Measurements from ENCODE around the gene MDH1B.

MDH1B gene

DNA sequence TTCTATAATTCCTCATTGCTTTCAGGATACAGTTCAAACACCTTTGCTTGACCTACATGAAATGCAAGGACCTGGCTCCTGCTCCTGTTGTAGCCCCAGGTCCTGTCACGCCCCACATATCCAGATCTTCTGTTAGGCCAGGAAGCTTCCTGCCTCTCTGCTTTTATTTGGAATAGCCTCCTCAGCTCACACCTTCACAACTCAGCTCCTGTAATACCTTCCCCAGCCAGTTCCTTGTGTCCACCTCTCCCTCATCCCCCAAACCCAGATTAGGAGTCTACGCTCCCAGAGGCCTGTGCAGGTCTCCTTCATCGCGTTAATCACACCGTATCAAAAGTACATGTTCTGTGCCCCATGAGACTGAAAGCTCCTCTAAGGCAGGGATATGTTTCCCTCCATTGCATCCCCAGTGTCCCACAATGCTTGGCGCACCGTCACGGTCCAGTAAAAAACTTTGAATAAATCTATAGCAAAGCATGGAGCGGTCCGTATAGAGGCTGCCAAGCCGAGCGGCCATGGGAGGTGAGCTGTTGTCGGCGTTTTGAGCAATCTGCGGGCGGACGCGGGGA is 371 bp downstream of the MDH1B start:
- TF ChIP-seq CTCF (IDR thresholded peaks at IDR 0.05): no peak
- TF ChIP-seq ZFX (IDR thresholded peaks at IDR 0.05; ENCODE audit: borderline replicate concordance): no peak

GRCh38 chr2:206756816-206757215 is 8.3 kb downstream of the MDH1B start:
- no peak for TF ChIP-seq CTCF (IDR thresholded peaks at IDR 0.05)
- no peak for TF ChIP-seq ZFX (IDR thresholded peaks at IDR 0.05; ENCODE audit: borderline replicate concordance)
- no peak overlapping the region for H3K27ac ChIP-seq

More for the DNA sequence above, 371 bp downstream of the MDH1B start:
- H3K27ac ChIP-seq: peak overlapping the region; percentile 79

GRCh38 chr2:206740800-206741199 is 24.3 kb downstream of the MDH1B start:
- H3K27ac ChIP-seq: no peak overlapping the region
- TF ChIP-seq ZFX (IDR thresholded peaks at IDR 0.05; ENCODE audit: borderline replicate concordance) (no peak), CTCF (IDR thresholded peaks at IDR 0.05) (no peak)

DNA sequence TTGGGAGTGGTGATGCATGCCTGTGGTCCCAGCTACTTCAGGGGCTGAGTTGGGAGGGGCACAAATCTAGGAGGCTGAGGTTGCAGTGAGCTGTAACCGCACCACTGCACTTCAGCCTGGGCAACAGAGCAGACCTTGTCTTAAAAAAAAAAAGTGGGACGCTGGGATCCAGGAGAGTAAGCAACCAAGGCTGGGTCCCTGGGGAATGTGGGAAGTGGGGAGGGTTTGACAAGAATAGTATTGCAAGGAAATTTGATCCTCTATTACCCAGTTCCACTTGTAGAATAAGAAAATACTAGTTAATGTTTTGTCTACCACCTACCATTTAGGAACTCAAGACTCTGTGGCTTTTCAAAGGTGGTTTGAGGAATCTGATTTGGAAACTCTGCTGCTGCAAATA is 25.9 kb downstream of the MDH1B start:
- H3K27ac ChIP-seq: no peak overlapping the region
- no peak for TF ChIP-seq ZFX (IDR thresholded peaks at IDR 0.05; ENCODE audit: borderline replicate concordance)

GRCh38 chr2:206736935-206737334 is 28.2 kb downstream of the MDH1B start:
- no peak for TF ChIP-seq CTCF (IDR thresholded peaks at IDR 0.05)
- no peak overlapping the region for H3K27ac ChIP-seq

- TF ChIP-seq ZFX (IDR thresholded peaks at IDR 0.05; ENCODE audit: borderline replicate concordance) (no peak), CTCF (IDR thresholded peaks at IDR 0.05) (no peak)
- no peak overlapping the region for H3K27ac ChIP-seq
These were observed 31.8 kb downstream of the MDH1B start for GRCh38 chr2:206733341-206733740.

DNA sequence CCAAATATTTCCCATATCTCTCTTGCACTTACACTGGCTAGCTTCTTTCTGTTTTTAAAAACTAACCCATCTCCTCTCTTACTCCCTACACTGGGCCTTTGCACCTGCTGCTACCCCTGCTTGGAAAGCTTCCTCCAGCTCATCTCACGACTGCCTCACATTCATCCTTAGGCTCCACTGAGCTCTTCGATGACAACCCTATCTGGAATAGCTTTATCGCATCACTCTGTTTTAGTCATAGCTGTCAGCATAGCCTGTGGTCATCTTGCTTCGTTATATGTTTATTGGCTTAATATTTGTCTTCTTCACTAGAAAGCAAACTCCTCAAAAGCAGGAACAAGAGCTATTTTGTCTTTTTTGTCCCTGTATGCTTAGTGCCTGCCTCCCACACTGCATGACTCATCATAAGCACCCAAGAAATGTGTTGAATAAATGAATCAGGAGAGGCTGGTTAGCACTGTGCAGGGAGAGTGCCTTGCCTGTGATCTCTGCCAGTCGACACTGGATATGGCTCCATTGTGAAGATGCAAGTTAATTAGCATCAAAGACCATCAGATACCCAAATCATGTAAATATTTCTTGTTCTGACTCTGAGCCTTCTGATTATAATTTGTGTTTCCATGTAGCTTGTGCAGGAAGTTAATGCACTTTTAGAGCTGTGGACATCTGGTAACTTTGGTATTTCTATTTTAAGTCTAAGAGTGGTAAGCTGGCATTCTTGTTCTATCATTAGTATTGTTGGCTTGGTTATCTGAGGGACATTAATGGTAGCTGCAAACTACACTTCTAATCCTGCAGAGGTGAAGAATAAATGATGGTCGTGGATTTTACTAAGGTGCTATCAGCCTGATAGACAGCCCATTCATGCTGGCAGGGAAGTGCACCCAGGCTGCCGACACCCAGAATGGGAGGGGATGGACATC is 36.6 kb downstream of the MDH1B start:
- TF ChIP-seq ZFX (IDR thresholded peaks at IDR 0.05; ENCODE audit: borderline replicate concordance) (no peak), CTCF (IDR thresholded peaks at IDR 0.05) (no peak)
- no peak overlapping the region for H3K27ac ChIP-seq

All from 22Rv1 (cell line).